Fibroblast of lung (primary cell): Measurements from ENCODE around the gene DIAPH3. TPM values are rescaled to one million over a fixed set of nuclear protein-coding genes. Genes with fewer than 3 reads are reported as not detected.
"Not testable (repeated sequence)": the region's sequence is repeated elsewhere in the genome, so short reads cannot be mapped to it uniquely, and the experiment has no call there.

ENCODE experiments used
- DNase-seq, 2 donors: peaks; one replicate each; pipeline versions ENCODE4 v3.0.0 to v3.0.0-alpha.2; 2010; ENCODE audit warnings: low read depth in 2 of 2
- H2AFZ ChIP-seq: 2 replicates; pipeline ENCODE4 v1.5.1; 2012; ENCODE audit warnings: low read length, control low read depth, inconsistent platforms
- H3K27ac ChIP-seq: 2 replicates; pipeline ENCODE4 v1.5.1; 2011; ENCODE audit warnings: low read length, control low read depth; ENCODE audit not compliant: insufficient read depth
- H3K27me3 ChIP-seq: 2 replicates; pipeline ENCODE4 v1.5.1; 2011; ENCODE audit warnings: mild to moderate bottlenecking, low read length; ENCODE audit not compliant: control insufficient read depth, insufficient read depth
- H3K36me3 ChIP-seq: 2 replicates; pipeline ENCODE4 v1.5.1; 2011; ENCODE audit warnings: low read length; ENCODE audit not compliant: control insufficient read depth, insufficient read depth
- H3K4me1 ChIP-seq: 2 replicates; pipeline ENCODE4 v1.5.1; 2011; ENCODE audit warnings: low read length; ENCODE audit not compliant: control insufficient read depth, insufficient read depth; ENCODE audit errors: extremely low read depth
- H3K4me2 ChIP-seq: 2 replicates; pipeline ENCODE4 v1.5.1; 2011; ENCODE audit warnings: low read length, control low read depth; ENCODE audit not compliant: insufficient read depth; ENCODE audit errors: extremely low read depth
- H3K4me3 ChIP-seq, 4 experiments: fragments of 200-600 bp in 1 of 4; sonication (generic) in 1 of 4; replicated peaks in 1 of 4; 2 replicates each; pipeline ENCODE4 v1.5.1; 2011 to 2016; ENCODE audit warnings: low read length in 4 of 4, low read depth in 3 of 4, mild to moderate bottlenecking in 3 of 4, control low read depth in 2 of 4, inconsistent platforms in 1 of 4, mixed read lengths in 1 of 4; ENCODE audit not compliant: insufficient read depth in 1 of 4; ENCODE audit errors: control extremely low read depth in 1 of 4
- H3K79me2 ChIP-seq: 2 replicates; pipeline ENCODE4 v1.5.1; 2012; ENCODE audit warnings: mild to moderate bottlenecking, low read length, inconsistent platforms; ENCODE audit not compliant: control insufficient read depth, insufficient read depth
- H3K9ac ChIP-seq: 2 replicates; pipeline ENCODE4 v1.5.1; 2011; ENCODE audit warnings: mild to moderate bottlenecking, low read length, control low read depth; ENCODE audit not compliant: insufficient read depth
- H3K9me3 ChIP-seq: 2 replicates; pipeline ENCODE4 v1.5.1; 2012; ENCODE audit warnings: low read depth, low read length; ENCODE audit not compliant: control insufficient read depth, insufficient read depth
- H4K20me1 ChIP-seq: 2 replicates; pipeline ENCODE4 v1.5.1; 2011; ENCODE audit warnings: low read length; ENCODE audit not compliant: control insufficient read depth, insufficient read depth; ENCODE audit errors: extremely low read depth
- EZH2 ChIP-seq: IDR thresholded peaks from 2 replicates; pipeline ENCODE4 v1.5.1; 2012; ENCODE audit warnings: low read length, control low read depth, mild to moderate bottlenecking; ENCODE audit errors: missing control alignments
- polyA plus RNA-seq, 2 donors: library from polyadenylated mRNA; depleted of rRNA in 1 of 2; stranded (reverse) in 1 of 2; unstranded in 1 of 2; fragments of >200 nt; gene quantifications; 2 replicates each; pipeline ENCODE4 v1.2.1, GENCODE V29; 2011 to 2012; ENCODE audit warnings: missing spikeins in 1 of 2
- total RNA-seq: library from RNA; depleted of rRNA; stranded (reverse); fragments of >200 nt; gene quantifications from 2 replicates; pipeline ENCODE4 v1.2.1, GENCODE V29; 2014
- TF ChIP-seq, protein P1 (sequence below), 2 donors: IDR thresholded peaks in 1 of 2; conservative IDR thresholded peaks in 1 of 2; 1 replicate in 1 of 2; 2 replicates in 1 of 2; pipeline ENCODE4 v1.5.1; 2011 to 2012; ENCODE audit warnings: low read length in 2 of 2, control low read depth in 1 of 2, inconsistent platforms in 1 of 2, low read depth in 1 of 2, mild to moderate bottlenecking in 1 of 2

The DIAPH3 gene
- total and polyA plus RNA-seq, 2 donors (not counting 1 experiment from before 2014, with no cell fraction given): 5.9 to 10.9 TPM

DNA sequence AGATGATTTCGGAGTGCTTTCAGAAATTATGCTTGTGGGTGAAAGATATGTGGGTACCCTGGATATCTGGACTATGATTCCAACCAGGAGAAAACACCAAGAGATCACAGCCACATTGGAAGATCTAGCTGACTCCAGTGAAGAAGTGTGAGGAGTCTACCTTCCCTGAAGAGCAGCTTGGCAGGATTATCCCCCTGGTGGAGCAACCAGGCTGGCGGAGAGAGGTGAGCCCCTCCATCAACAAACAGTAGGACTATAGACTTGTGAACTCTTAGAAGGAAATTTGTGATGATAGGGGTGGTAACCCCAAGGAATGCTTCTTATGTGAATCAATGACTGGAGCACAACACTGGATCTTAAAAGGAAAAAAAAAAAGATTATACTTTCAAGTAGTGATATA is 47.8 kb upstream of the DIAPH3 start:
- no peak overlapping the region for H3K4me3 ChIP-seq
- peaks cover 4% of the 10 kb centered on the region for H3K27me3 ChIP-seq
- no peak overlapping the region for H3K9ac ChIP-seq
- H3K9me3 ChIP-seq: no peaks in the 10 kb centered on the region
- no peak overlapping the region for H3K27ac ChIP-seq
- TF ChIP-seq EZH2: no peak
- TF ChIP-seq, protein P1, sequence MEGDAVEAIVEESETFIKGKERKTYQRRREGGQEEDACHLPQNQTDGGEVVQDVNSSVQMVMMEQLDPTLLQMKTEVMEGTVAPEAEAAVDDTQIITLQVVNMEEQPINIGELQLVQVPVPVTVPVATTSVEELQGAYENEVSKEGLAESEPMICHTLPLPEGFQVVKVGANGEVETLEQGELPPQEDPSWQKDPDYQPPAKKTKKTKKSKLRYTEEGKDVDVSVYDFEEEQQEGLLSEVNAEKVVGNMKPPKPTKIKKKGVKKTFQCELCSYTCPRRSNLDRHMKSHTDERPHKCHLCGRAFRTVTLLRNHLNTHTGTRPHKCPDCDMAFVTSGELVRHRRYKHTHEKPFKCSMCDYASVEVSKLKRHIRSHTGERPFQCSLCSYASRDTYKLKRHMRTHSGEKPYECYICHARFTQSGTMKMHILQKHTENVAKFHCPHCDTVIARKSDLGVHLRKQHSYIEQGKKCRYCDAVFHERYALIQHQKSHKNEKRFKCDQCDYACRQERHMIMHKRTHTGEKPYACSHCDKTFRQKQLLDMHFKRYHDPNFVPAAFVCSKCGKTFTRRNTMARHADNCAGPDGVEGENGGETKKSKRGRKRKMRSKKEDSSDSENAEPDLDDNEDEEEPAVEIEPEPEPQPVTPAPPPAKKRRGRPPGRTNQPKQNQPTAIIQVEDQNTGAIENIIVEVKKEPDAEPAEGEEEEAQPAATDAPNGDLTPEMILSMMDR (conservative IDR thresholded peaks at IDR 0.05 in 1 of 2, IDR thresholded peaks at IDR 0.05 in 1 of 2; ENCODE audit: low read depth in 1 of 2, low read length in 2 of 2): no peak
- no peak overlapping the region for H3K4me2 ChIP-seq
- no peaks in the 10 kb centered on the region for H3K36me3 ChIP-seq
- no peaks in the 10 kb centered on the region for H4K20me1 ChIP-seq
- no peaks in the 10 kb centered on the region for H3K4me1 ChIP-seq
- H3K79me2 ChIP-seq: no peaks in the 10 kb centered on the region
- no peak for DNase-seq
- no peak overlapping the region for H2AFZ ChIP-seq

DNA sequence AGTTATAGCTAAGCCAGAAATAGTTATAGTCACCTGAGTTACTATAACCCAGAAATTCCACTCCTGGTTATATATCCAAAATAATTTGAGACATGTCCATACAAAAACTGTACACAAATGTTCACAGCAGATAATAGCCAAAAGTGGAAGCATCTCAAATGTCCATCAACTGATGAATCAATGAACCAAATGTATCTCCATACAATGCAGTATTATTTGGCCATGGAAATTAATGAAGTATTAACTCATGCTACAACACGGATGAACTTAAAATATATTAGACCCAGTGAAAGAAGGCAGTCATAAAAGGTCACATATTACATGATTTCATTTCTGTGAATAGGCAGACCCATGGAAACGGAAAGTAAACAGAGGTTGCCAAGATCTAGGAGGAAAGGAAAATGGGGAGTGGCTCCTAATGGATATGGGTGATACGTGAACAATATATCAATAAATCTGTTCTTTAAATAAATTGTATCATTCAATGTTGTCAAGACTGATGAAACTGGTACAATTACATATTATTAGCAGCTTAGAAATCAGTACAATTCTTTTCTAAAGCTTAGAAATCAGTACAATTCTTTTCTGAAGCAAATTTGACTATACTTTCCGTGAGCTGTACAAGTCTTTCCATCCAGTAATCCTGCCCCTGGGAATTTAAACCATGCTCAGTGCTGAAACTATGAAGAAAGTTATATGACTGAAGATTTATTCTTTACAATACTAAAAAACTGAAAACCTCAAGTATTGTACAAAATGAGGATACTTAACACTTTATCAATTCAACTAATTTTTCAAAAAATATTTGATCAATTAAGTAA is 47.0 kb upstream of the DIAPH3 start:
- Histone ChIP-seq H2AFZ (no peak overlapping the region), H3K9me3 (no peaks in the 10 kb centered on the region), H3K4me3 (no peak overlapping the region), H3K79me2 (no peaks in the 10 kb centered on the region), H3K4me1 (no peaks in the 10 kb centered on the region), H3K4me2 (no peak overlapping the region), H3K27me3 (peaks cover 4% of the 10 kb centered on the region), H3K9ac (no peak overlapping the region), H4K20me1 (no peaks in the 10 kb centered on the region), H3K27ac (no peak overlapping the region), H3K36me3 (no peaks in the 10 kb centered on the region)
- no peak for DNase-seq
- TF ChIP-seq EZH2: no peak
- TF ChIP-seq, protein P1 (conservative IDR thresholded peaks at IDR 0.05 in 1 of 2, IDR thresholded peaks at IDR 0.05 in 1 of 2; ENCODE audit: low read depth in 1 of 2, low read length in 2 of 2): no peak

DNA sequence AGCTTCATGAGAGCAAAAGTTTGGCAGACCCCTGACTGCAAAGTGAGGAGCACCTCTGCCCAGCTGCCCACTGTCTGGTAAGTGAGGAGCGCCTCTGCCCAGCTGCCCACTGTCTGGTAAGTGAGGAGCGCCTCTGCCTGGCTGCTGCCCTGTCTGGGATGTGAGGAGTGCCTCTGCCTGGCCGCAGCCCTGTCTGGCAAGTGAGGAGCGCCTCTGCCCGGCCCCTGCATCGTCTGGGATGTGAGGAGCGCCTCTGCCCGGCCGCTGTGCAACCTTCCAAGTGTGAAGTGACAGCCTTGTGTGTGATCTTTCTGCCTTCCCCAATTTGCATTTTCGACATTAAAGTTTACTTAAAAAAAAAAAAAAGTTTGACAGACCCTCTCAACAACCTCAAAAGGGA is 41.8 kb upstream of the DIAPH3 start:
- not testable (repeated sequence) for H4K20me1 ChIP-seq, DNase-seq, H3K9me3 ChIP-seq, H3K4me2 ChIP-seq, H2AFZ ChIP-seq, H3K4me3 ChIP-seq, H3K27ac ChIP-seq, H3K27me3 ChIP-seq, H3K9ac ChIP-seq, H3K4me1 ChIP-seq, H3K79me2 ChIP-seq, H3K36me3 ChIP-seq
